Neural cell (in vitro differentiated cells): Measurements from ENCODE around the gene CACNA1C. TPM values are rescaled to one million over a fixed set of nuclear protein-coding genes. Genes with fewer than 3 reads are reported as not detected.
A peak's percentile ranks its signal among the peaks of the same experiment; 100 is the strongest.

Source experiments
- H2AFZ ChIP-seq: fragments of 200-600, 300-800 bp; sonication (generic), shearing (Covaris generic); 2 replicates; pipeline ENCODE4 v1.6.0; 2014; ENCODE audit warnings: low read depth, mild to moderate bottlenecking, antibody characterized with exemption, low read length, moderate library complexity
- H3F3A ChIP-seq: fragments of 200-600 bp; shearing (Covaris generic); 2 replicates; pipeline ENCODE4 v1.6.1; 2016; ENCODE audit warnings: mild to moderate bottlenecking, moderate library complexity, mixed read lengths, antibody characterized with exemption, low read length; ENCODE audit not compliant: insufficient read depth, poor library complexity, severe bottlenecking
- H3K27ac ChIP-seq: fragments of 200-600, 300-800 bp; sonication (generic), shearing (Covaris generic); 2 replicates; pipeline ENCODE4 v1.5.1; 2014; ENCODE audit warnings: mild to moderate bottlenecking, low read length, moderate library complexity
- H3K27me3 ChIP-seq: fragments of 300-800, 200-600 bp; sonication (generic), shearing (Covaris generic); 2 replicates; pipeline ENCODE4 v1.6.0; 2014; ENCODE audit warnings: mild to moderate bottlenecking, low read depth, low read length, moderate library complexity; ENCODE audit not compliant: insufficient read depth
- H3K36me3 ChIP-seq: fragments of 300-800, 200-600 bp; sonication (generic), shearing (Covaris generic); 2 replicates; pipeline ENCODE4 v1.5.1; 2014; ENCODE audit warnings: mild to moderate bottlenecking, antibody characterized with exemption, low read length, moderate library complexity; ENCODE audit not compliant: insufficient read depth
- H3K4me2 ChIP-seq: fragments of 300-800, 200-600 bp; sonication (generic), shearing (Covaris generic); 2 replicates; pipeline ENCODE4 v1.6.0; 2014; ENCODE audit warnings: mild to moderate bottlenecking, low read length
- H3K4me3 ChIP-seq: fragments of 300-800, 200-600 bp; sonication (generic), shearing (Covaris generic); 2 replicates; pipeline ENCODE4 v1.5.1; 2014; ENCODE audit warnings: mild to moderate bottlenecking, low read length, moderate library complexity
- H3K79me2 ChIP-seq: fragments of 200-600 bp; shearing (Covaris generic); replicated peaks from 2 replicates; pipeline ENCODE4 v1.6.0; 2014; ENCODE audit warnings: mild to moderate bottlenecking, low read length, moderate library complexity; ENCODE audit not compliant: insufficient read depth
- H3K9ac ChIP-seq: fragments of 300-800, 200-600 bp; sonication (generic), shearing (Covaris generic); 2 replicates; pipeline ENCODE4 v1.6.1; 2016; ENCODE audit warnings: mild to moderate bottlenecking, low read length, mixed read lengths
- H3K9me2 ChIP-seq: fragments of 200-600 bp; shearing (Covaris generic); 2 replicates; pipeline ENCODE4 v1.6.1; 2016; ENCODE audit warnings: mild to moderate bottlenecking, low read length, mixed read lengths; ENCODE audit not compliant: insufficient read depth
- H3K9me3 ChIP-seq: fragments of 200-600, 300-800 bp; sonication (generic), shearing (Covaris generic); 2 replicates; pipeline ENCODE4 v1.6.1; 2016; ENCODE audit warnings: mild to moderate bottlenecking, mixed run types, low read length, moderate library complexity, mixed read lengths
- H4K20me1 ChIP-seq: fragments of 200-600 bp; shearing (Covaris generic); 2 replicates; pipeline ENCODE4 v1.6.1; 2016; ENCODE audit warnings: mild to moderate bottlenecking, mixed run types; ENCODE audit not compliant: insufficient read depth
- CTCF ChIP-seq: fragments of 450-650 bp; IDR thresholded peaks from 2 replicates; pipeline ENCODE4 v1.5.1; 2014; ENCODE audit warnings: antibody characterized with exemption, mild to moderate bottlenecking, moderate library complexity; ENCODE audit not compliant: poor library complexity, severe bottlenecking
- EP300 ChIP-seq: fragments of 450-650 bp; conservative IDR thresholded peaks from 2 replicates; pipeline ENCODE4 v1.6.1; 2014; ENCODE audit warnings: antibody characterized with exemption, mild to moderate bottlenecking, moderate library complexity; ENCODE audit not compliant: poor library complexity, severe bottlenecking
- EZH2 ChIP-seq: fragments of 200-600, 300-800 bp; shearing (Covaris generic), sonication (generic); IDR thresholded peaks from 2 replicates; pipeline ENCODE4 v1.6.1; 2014; ENCODE audit warnings: antibody characterized with exemption, low read length, borderline replicate concordance, mild to moderate bottlenecking; ENCODE audit not compliant: insufficient read depth, poor library complexity, severe bottlenecking
- MXI1 ChIP-seq: fragments of 450-650 bp; conservative IDR thresholded peaks from 2 replicates; pipeline ENCODE4 v1.6.1; 2014; ENCODE audit warnings: antibody characterized with exemption, mild to moderate bottlenecking; ENCODE audit not compliant: poor library complexity, severe bottlenecking
- POLR2AphosphoS5 ChIP-seq: IDR thresholded peaks from 2 replicates; pipeline ENCODE4 v1.6.1; 2012
- RAD21 ChIP-seq: fragments of 450-650 bp; conservative IDR thresholded peaks from 2 replicates; pipeline ENCODE4 v1.6.1; 2014; ENCODE audit warnings: antibody characterized with exemption, mild to moderate bottlenecking, moderate library complexity
- REST ChIP-seq: IDR thresholded peaks from 2 replicates; pipeline ENCODE4 v1.6.1; 2012; ENCODE audit warnings: borderline replicate concordance
- SMC3 ChIP-seq: fragments of 450-650 bp; conservative IDR thresholded peaks from 2 replicates; pipeline ENCODE4 v1.6.1; 2014; ENCODE audit warnings: antibody characterized with exemption, mild to moderate bottlenecking, moderate library complexity; ENCODE audit not compliant: poor library complexity
- TAF1 ChIP-seq: IDR thresholded peaks from 2 replicates; pipeline ENCODE4 v1.6.1; 2012; ENCODE audit warnings: low read depth
- polyA plus RNA-seq: library from polyadenylated mRNA; depleted of rRNA; stranded (reverse); fragments of >200 nt; gene quantifications from 2 replicates; pipeline ENCODE4 v1.2.3, GENCODE V29; 2014

Gene CACNA1C
- polyA plus RNA-seq, 1 donor from 2014 or later, result 9.7 TPM

GRCh38 chr12:2372735-2373134 is 319.9 kb downstream of the CACNA1C start:
- peak overlapping the region; percentile 81 for H3K27ac ChIP-seq

DNA sequence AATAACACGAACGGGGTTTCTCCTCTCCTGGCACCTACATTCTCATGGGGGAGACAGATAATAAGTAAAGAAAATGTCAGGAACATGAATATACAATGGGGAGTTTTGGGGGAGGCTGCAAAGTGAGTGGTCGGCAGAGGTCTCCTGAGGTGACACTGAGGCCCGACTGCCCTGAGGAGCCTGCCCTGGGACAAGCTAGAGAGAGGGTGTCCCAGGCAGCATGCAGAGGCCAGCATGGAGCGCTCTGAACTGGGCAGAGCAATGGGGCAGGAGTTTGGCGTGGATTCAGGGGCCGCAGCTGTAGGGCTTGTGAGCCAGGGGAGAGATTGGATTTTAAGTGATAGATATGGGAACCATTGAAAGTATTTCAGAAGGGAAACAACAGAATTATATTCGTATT is 320.5 kb downstream of the CACNA1C start:
- no peaks in the 10 kb centered on the region for H3K36me3 ChIP-seq
- TF ChIP-seq CTCF, result no peak
- TF ChIP-seq EZH2, result no peak
- TF ChIP-seq SMC3, result no peak
- TF ChIP-seq REST, result no peak
- no peak for TF ChIP-seq EP300
- no peak for TF ChIP-seq TAF1

More at GRCh38 chr12:2372735-2373134, 319.9 kb downstream of the CACNA1C start:
- Histone ChIP-seq H3F3A (no peaks in the 10 kb centered on the region), H3K79me2 (no peaks in the 10 kb centered on the region), H3K9ac (peak overlapping the region; percentile 56), H3K27me3 (no peaks in the 10 kb centered on the region), H3K36me3 (no peaks in the 10 kb centered on the region), H3K4me2 (peak overlapping the region; percentile 15), H4K20me1 (no peaks in the 10 kb centered on the region), H3K4me3 (peak overlapping the region; percentile 42), H3K9me2 (no peaks in the 10 kb centered on the region), H2AFZ (no peak overlapping the region), H3K9me3 (no peaks in the 10 kb centered on the region)
- no peak for TF ChIP-seq RAD21
- no peak for TF ChIP-seq SMC3
- no peak for TF ChIP-seq EP300
- TF ChIP-seq TAF1, result no peak
- no peak for TF ChIP-seq EZH2
- no peak for TF ChIP-seq MXI1
- TF ChIP-seq REST, result no peak
- TF ChIP-seq CTCF, result no peak
- no peak for TF ChIP-seq POLR2AphosphoS5

More for the DNA sequence above, 320.5 kb downstream of the CACNA1C start:
- no peak overlapping the region for H2AFZ ChIP-seq
- no peaks in the 10 kb centered on the region for H3F3A ChIP-seq
- H3K27ac ChIP-seq, result peak overlapping the region; percentile 81
- no peaks in the 10 kb centered on the region for H3K9me3 ChIP-seq
- peak overlapping the region; percentile 42 for H3K4me3 ChIP-seq
- H3K4me2 ChIP-seq, result no peak overlapping the region
- H3K27me3 ChIP-seq, result no peaks in the 10 kb centered on the region
- H4K20me1 ChIP-seq, result no peaks in the 10 kb centered on the region
- no peaks in the 10 kb centered on the region for H3K79me2 ChIP-seq
- H3K9me2 ChIP-seq, result no peaks in the 10 kb centered on the region
- no peak overlapping the region for H3K9ac ChIP-seq
